ENCODE data around the gene IBTK.
"Not testable (repeated sequence)": the region's sequence is repeated elsewhere in the genome, so short reads cannot be mapped to it uniquely, and the experiment has no call there.

The IBTK gene

GRCh38 chr6:82247505-82248272 lies at the start of gene IBTK:
TSS of gene IBTK (minus strand) at chr6:82247744. CDS start at chr6:82240486, 7,258 bp downstream.
- peaks cover 37% of the 10 kb centered on the region for H3K4me1 Mint-ChIP-seq
- H3K27ac Mint-ChIP-seq: peak within 1 kb of the TSS; percentile 98
- H3K36me3 Mint-ChIP-seq: peaks cover 21% of the 10 kb centered on the region
- peak within 1 kb of the TSS; percentile 88 for H3K4me3 Mint-ChIP-seq
- peak; percentile 82 to 92 for DNase-seq (ENCODE audit: low spot score in 2 of 2)
- ATAC-seq: peak; percentile 94
- no peaks in the 10 kb centered on the region for H3K9me3 Mint-ChIP-seq

GRCh38 chr6:82283771-82284410 lies 36.3 kb upstream of the IBTK start:
- DNase-seq (ENCODE audit: low spot score in 2 of 2) (no peak), ATAC-seq (no peak)
- H3K9me3 Mint-ChIP-seq: no peaks in the 10 kb centered on the region
- no peaks in the 10 kb centered on the region for H3K36me3 Mint-ChIP-seq
- no peak overlapping the region for H3K4me3 Mint-ChIP-seq
- H3K4me1 Mint-ChIP-seq: peaks cover 39% of the 10 kb centered on the region
- H3K27ac Mint-ChIP-seq: peak overlapping the region; percentile 78

- ATAC-seq; H3K36me3 Mint-ChIP-seq; H3K9me3 Mint-ChIP-seq; DNase-seq (ENCODE audit: low spot score in 2 of 2): not testable (repeated sequence)
- Mint-ChIP-seq H3K4me1 (peaks cover 39% of the 10 kb centered on the region), H3K27ac (peak overlapping the region; percentile 78), H3K4me3 (peak overlapping the region; percentile 59)
These were observed 34.0 kb upstream of the IBTK start for GRCh38 chr6:82281550-82281949.

- Mint-ChIP-seq H3K36me3 (no peaks in the 10 kb centered on the region), H3K4me3 (no peak overlapping the region), H3K9me3 (no peaks in the 10 kb centered on the region), H3K27ac (no peak overlapping the region), H3K4me1 (peaks cover 25% of the 10 kb centered on the region)
- DNase-seq (ENCODE audit: low spot score in 2 of 2) (no peak), ATAC-seq (no peak)
These were observed 30.1 kb upstream of the IBTK start for GRCh38 chr6:82277686-82278085.

GRCh38 chr6:82275686-82276085 lies 28.1 kb upstream of the IBTK start:
- Mint-ChIP-seq H3K9me3 (no peaks in the 10 kb centered on the region), H3K4me3 (no peak overlapping the region), H3K36me3 (no peaks in the 10 kb centered on the region), H3K4me1 (peaks cover 5% of the 10 kb centered on the region), H3K27ac (peak overlapping the region; percentile 24)
- ATAC-seq (no peak), DNase-seq (ENCODE audit: low spot score in 2 of 2) (no peak)

GRCh38 chr6:82273295-82273694 lies 25.8 kb upstream of the IBTK start:
- peak; percentile 50 for ATAC-seq
- no peaks in the 10 kb centered on the region for H3K36me3 Mint-ChIP-seq

GRCh38 chr6:82270881-82271635 lies 23.5 kb upstream of the IBTK start:
- no peaks in the 10 kb centered on the region for H3K4me1 Mint-ChIP-seq
- DNase-seq (ENCODE audit: low spot score in 2 of 2) (no peak), ATAC-seq (peak; percentile 50)
- no peaks in the 10 kb centered on the region for H3K36me3 Mint-ChIP-seq
- H3K9me3 Mint-ChIP-seq: no peaks in the 10 kb centered on the region
- H3K27ac Mint-ChIP-seq: no peak overlapping the region
- H3K4me3 Mint-ChIP-seq: no peak overlapping the region

More at GRCh38 chr6:82273295-82273694, 25.8 kb upstream of the IBTK start:
- H3K4me1 Mint-ChIP-seq: no peaks in the 10 kb centered on the region
- DNase-seq (ENCODE audit: low spot score in 2 of 2): no peak
- H3K27ac Mint-ChIP-seq: no peak overlapping the region
- no peak overlapping the region for H3K4me3 Mint-ChIP-seq
- no peaks in the 10 kb centered on the region for H3K9me3 Mint-ChIP-seq

GRCh38 chr6:82268301-82268846 lies 20.8 kb upstream of the IBTK start:
- Mint-ChIP-seq H3K9me3 (no peaks in the 10 kb centered on the region), H3K36me3 (no peaks in the 10 kb centered on the region), H3K27ac (no peak overlapping the region), H3K4me3 (no peak overlapping the region), H3K4me1 (no peaks in the 10 kb centered on the region)
- DNase-seq (ENCODE audit: low spot score in 2 of 2) (no peak), ATAC-seq (no peak)

- H3K9me3 Mint-ChIP-seq: no peaks in the 10 kb centered on the region
- no peaks in the 10 kb centered on the region for H3K36me3 Mint-ChIP-seq
- DNase-seq (ENCODE audit: low spot score in 2 of 2): no peak
- no peak overlapping the region for H3K27ac Mint-ChIP-seq
- ATAC-seq: no peak
- no peaks in the 10 kb centered on the region for H3K4me1 Mint-ChIP-seq
- H3K4me3 Mint-ChIP-seq: no peak overlapping the region
These were observed 17.3 kb upstream of the IBTK start for GRCh38 chr6:82264824-82265223.

- no peak for ATAC-seq
- H3K9me3 Mint-ChIP-seq: no peaks in the 10 kb centered on the region
- no peak overlapping the region for H3K4me3 Mint-ChIP-seq
- no peak overlapping the region for H3K27ac Mint-ChIP-seq
- no peak for DNase-seq (ENCODE audit: low spot score in 2 of 2)
- no peaks in the 10 kb centered on the region for H3K4me1 Mint-ChIP-seq
- no peaks in the 10 kb centered on the region for H3K36me3 Mint-ChIP-seq
These were observed 16.8 kb upstream of the IBTK start for GRCh38 chr6:82264321-82264720.

GRCh38 chr6:82263916-82264315 lies 16.4 kb upstream of the IBTK start:
- H3K27ac Mint-ChIP-seq: no peak overlapping the region
- no peak for ATAC-seq

GRCh38 chr6:82260997-82261732 lies 13.6 kb upstream of the IBTK start:
- DNase-seq (ENCODE audit: low spot score in 2 of 2): no peak
- Mint-ChIP-seq H3K4me3 (no peak overlapping the region), H3K36me3 (no peaks in the 10 kb centered on the region), H3K9me3 (no peaks in the 10 kb centered on the region), H3K27ac (no peak overlapping the region), H3K4me1 (no peaks in the 10 kb centered on the region)
- no peak for ATAC-seq

More at GRCh38 chr6:82263916-82264315, 16.4 kb upstream of the IBTK start:
- Mint-ChIP-seq H3K4me1 (no peaks in the 10 kb centered on the region), H3K4me3 (no peak overlapping the region), H3K36me3 (no peaks in the 10 kb centered on the region), H3K9me3 (no peaks in the 10 kb centered on the region)
- no peak for DNase-seq (ENCODE audit: low spot score in 2 of 2)

GRCh38 chr6:82259389-82259788 lies 11.8 kb upstream of the IBTK start:
- H3K9me3 Mint-ChIP-seq: no peaks in the 10 kb centered on the region
- DNase-seq (ENCODE audit: low spot score in 2 of 2): no peak
- no peak overlapping the region for H3K4me3 Mint-ChIP-seq
- no peak overlapping the region for H3K27ac Mint-ChIP-seq
- H3K36me3 Mint-ChIP-seq: no peaks in the 10 kb centered on the region
- no peaks in the 10 kb centered on the region for H3K4me1 Mint-ChIP-seq
- ATAC-seq: no peak

- Mint-ChIP-seq H3K4me3 (no peak overlapping the region), H3K36me3 (no peaks in the 10 kb centered on the region)
These were observed 9.7 kb upstream of the IBTK start for GRCh38 chr6:82257088-82257774.

More at GRCh38 chr6:82257088-82257774, 9.7 kb upstream of the IBTK start:
- no peaks in the 10 kb centered on the region for H3K4me1 Mint-ChIP-seq
- ATAC-seq (no peak), DNase-seq (ENCODE audit: low spot score in 2 of 2) (no peak)
- H3K27ac Mint-ChIP-seq: no peak overlapping the region
- H3K9me3 Mint-ChIP-seq: no peaks in the 10 kb centered on the region

Data from stimulated activated effector memory CD8-positive, alpha-beta T cell treated with anti-CD3 and anti-CD28 coated beads, Interleukin-12 subunit alpha, Interleukin-12 subunit beta, amount 100 ng/mL, for 72 hours (primary cell).